Measurements from ENCODE around the gene RRAGC. TPM values are rescaled to one million over a fixed set of nuclear protein-coding genes. Genes with fewer than 3 reads are reported as not detected.

The RRAGC gene
- total RNA-seq, 4 donors from 2014 or later, result 10.0 to 25.0 (median 21.9) TPM

GRCh38 chr1:38889589-38889988, 30.0 kb upstream of the RRAGC start:
- 77 to 84% methylated on average over 3 to 5 of the region's 5 CpGs for WGBS, 2 donors (ENCODE audit: low coverage in 1 of 2)
- Histone ChIP-seq H3K27me3 (no peaks in the 10 kb centered on the region), H3K9me3 (no peaks in the 10 kb centered on the region), H3K27ac (no peak overlapping the region), H3K4me1 (no peaks in the 10 kb centered on the region), H3K4me3 (no peak overlapping the region), H3K36me3 (no peaks in the 10 kb centered on the region)
- DNase-seq, result no peak
- TF ChIP-seq EP300 (IDR thresholded peaks at IDR 0.05; ENCODE audit: low read depth), result no peak
- in situ Hi-C loops (cut with MboI; ENCODE audit: low pct_ligation_motif_present in 1 of 4, low pct_unique_long_range_greater_than_20kb in 1 of 4, low sequenced_read_pairs in 3 of 4) (loop anchor here in 1 of 4 donors (25.0 kb wide), 1 partner anchor 173 kb away; no protein-coding TSS in a partner anchor), intact Hi-C loops (cut with DNase I; ENCODE audit: low total_unique reads) (loop anchor here (5.0 kb wide), 1 partner anchor 1562 kb away; no protein-coding TSS in a partner anchor)

GRCh38 chr1:38888423-38889333, 29.1 kb upstream of the RRAGC start:
- Histone ChIP-seq H3K9me3 (no peaks in the 10 kb centered on the region), H3K36me3 (no peaks in the 10 kb centered on the region), H3K27me3 (no peaks in the 10 kb centered on the region), H3K4me1 (no peaks in the 10 kb centered on the region), H3K27ac (no peak overlapping the region), H3K4me3 (no peak overlapping the region)
- TF ChIP-seq POLR2AphosphoS5 (IDR thresholded peaks at IDR 0.05), result no peak
- no peak for TF ChIP-seq POLR2A (IDR thresholded peaks at IDR 0.05)
- TF ChIP-seq, protein P1, sequence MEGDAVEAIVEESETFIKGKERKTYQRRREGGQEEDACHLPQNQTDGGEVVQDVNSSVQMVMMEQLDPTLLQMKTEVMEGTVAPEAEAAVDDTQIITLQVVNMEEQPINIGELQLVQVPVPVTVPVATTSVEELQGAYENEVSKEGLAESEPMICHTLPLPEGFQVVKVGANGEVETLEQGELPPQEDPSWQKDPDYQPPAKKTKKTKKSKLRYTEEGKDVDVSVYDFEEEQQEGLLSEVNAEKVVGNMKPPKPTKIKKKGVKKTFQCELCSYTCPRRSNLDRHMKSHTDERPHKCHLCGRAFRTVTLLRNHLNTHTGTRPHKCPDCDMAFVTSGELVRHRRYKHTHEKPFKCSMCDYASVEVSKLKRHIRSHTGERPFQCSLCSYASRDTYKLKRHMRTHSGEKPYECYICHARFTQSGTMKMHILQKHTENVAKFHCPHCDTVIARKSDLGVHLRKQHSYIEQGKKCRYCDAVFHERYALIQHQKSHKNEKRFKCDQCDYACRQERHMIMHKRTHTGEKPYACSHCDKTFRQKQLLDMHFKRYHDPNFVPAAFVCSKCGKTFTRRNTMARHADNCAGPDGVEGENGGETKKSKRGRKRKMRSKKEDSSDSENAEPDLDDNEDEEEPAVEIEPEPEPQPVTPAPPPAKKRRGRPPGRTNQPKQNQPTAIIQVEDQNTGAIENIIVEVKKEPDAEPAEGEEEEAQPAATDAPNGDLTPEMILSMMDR (IDR thresholded peaks at IDR 0.05), result no peak
- TF ChIP-seq EP300 (IDR thresholded peaks at IDR 0.05; ENCODE audit: low read depth), result no peak
- in situ Hi-C loops (cut with MboI; ENCODE audit: low pct_ligation_motif_present in 1 of 4, low pct_unique_long_range_greater_than_20kb in 1 of 4, low sequenced_read_pairs in 3 of 4), result loop anchor here in 1 of 4 donors (25.0 kb wide), 1 partner anchor 174 kb away; no protein-coding TSS in a partner anchor
- 86 to 100% methylated on average over 5 to 9 of the region's 9 CpGs for WGBS, 2 donors (ENCODE audit: low coverage in 1 of 2)
- intact Hi-C loops (cut with DNase I; ENCODE audit: low total_unique reads), result loop anchor here (5.0 kb wide), 1 partner anchor 1561 kb away; no protein-coding TSS in a partner anchor
- no peak for DNase-seq

- intact Hi-C loops (cut with DNase I; ENCODE audit: low total_unique reads), result loop anchor here (5.0 kb wide), 1 partner anchor 1558 kb away; no protein-coding TSS in a partner anchor
- no peaks in the 10 kb centered on the region for H3K36me3 ChIP-seq
These were observed 25.5 kb upstream of the RRAGC start for GRCh38 chr1:38885092-38885491.

DNA sequence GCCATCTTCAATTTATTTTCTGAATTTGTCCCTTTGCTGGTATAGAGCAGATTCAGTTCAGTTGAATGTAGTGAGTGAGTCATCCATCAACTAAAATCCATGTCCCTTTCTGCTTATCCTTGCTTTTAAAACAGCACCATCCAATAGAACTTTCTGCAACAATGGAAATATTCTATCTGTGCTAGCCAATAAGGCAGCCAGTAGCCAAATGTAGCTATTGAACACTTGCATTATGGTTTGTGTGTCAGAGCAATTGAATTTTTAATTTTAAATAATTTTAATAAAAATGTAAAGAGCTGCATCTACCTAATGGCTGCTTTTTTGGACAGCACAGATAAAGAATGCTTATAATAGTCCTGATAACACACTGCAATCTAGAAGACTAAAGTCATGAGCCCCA, 21.9 kb upstream of the RRAGC start, which contains the start of gene GJA9:
GJA9 (minus strand) TSS at position 101 of the 400 bp plus-strand sequence. CDS start 5,489 bp downstream, outside the sequence.
- Histone ChIP-seq H3K4me1 (no peaks in the 10 kb centered on the region), H3K36me3 (no peaks in the 10 kb centered on the region), H3K27me3 (no peaks in the 10 kb centered on the region), H3K9me3 (no peaks in the 10 kb centered on the region), H3K27ac (no peak within 1 kb of the TSS), H3K4me3 (no peak within 1 kb of the TSS)
- in situ Hi-C loops (cut with MboI; ENCODE audit: low pct_ligation_motif_present in 1 of 4, low pct_unique_long_range_greater_than_20kb in 1 of 4, low sequenced_read_pairs in 3 of 4) (loop anchor here in 1 of 4 donors (25.0 kb wide), 1 partner anchor 181 kb away; no protein-coding TSS in a partner anchor), intact Hi-C loops (cut with DNase I; ENCODE audit: low total_unique reads) (no loop called here)
- TF ChIP-seq EP300 (IDR thresholded peaks at IDR 0.05; ENCODE audit: low read depth) (no peak), POLR2AphosphoS5 (IDR thresholded peaks at IDR 0.05) (no peak)
- DNase-seq, result no peak

More at GRCh38 chr1:38885092-38885491, 25.5 kb upstream of the RRAGC start:
- DNase-seq, result no peak
- Histone ChIP-seq H3K4me1 (no peaks in the 10 kb centered on the region), H3K27me3 (no peaks in the 10 kb centered on the region), H3K27ac (no peak overlapping the region), H3K9me3 (no peaks in the 10 kb centered on the region), H3K4me3 (no peak overlapping the region)
- TF ChIP-seq EP300 (IDR thresholded peaks at IDR 0.05; ENCODE audit: low read depth) (no peak), POLR2AphosphoS5 (IDR thresholded peaks at IDR 0.05) (no peak)
- TF ChIP-seq, protein P1 (IDR thresholded peaks at IDR 0.05), result no peak
- in situ Hi-C loops (cut with MboI; ENCODE audit: low pct_ligation_motif_present in 1 of 4, low pct_unique_long_range_greater_than_20kb in 1 of 4, low sequenced_read_pairs in 3 of 4), result loop anchor here in 1 of 4 donors (25.0 kb wide), 1 partner anchor 177 kb away; no protein-coding TSS in a partner anchor
- WGBS, 2 donors (ENCODE audit: low coverage in 1 of 2), result 97% methylated on average over 2 of the region's 2 CpGs; no CpG with 5 or more reads in 1 of the 2 donors

DNA sequence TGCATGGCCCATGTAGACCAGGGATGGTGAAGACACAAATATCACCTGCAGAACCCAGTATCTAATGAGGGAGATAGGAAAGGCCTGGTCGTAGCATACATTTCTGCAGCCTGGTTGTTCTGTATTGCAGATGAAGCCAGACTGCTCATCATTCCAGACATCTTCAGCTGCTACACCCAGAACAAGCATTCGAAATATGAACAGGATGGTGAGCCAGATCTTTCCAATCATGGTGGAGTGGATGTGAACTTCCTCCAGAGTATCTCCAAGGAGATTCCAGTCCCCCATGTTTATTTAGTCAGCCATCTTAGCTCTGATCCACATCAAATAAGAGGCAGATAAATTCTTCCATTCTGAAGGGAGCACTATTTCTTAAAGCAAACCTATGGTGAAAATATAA, 16.2 kb upstream of the RRAGC start:
- 91% methylated on average over 2 of the region's 2 CpGs; no CpG with 5 or more reads in 1 of the 2 donors for WGBS, 2 donors (ENCODE audit: low coverage in 1 of 2)
- Histone ChIP-seq H3K36me3 (no peaks in the 10 kb centered on the region), H3K4me1 (peaks cover 4 to 22% (median 18%) of the 10 kb centered on the region in 4 donors), H3K9me3 (no peaks in the 10 kb centered on the region), H3K4me3 (no peak overlapping the region), H3K27ac (no peak overlapping the region), H3K27me3 (no peaks in the 10 kb centered on the region)
- no peak for DNase-seq
- TF ChIP-seq POLR2A (IDR thresholded peaks at IDR 0.05) (no peak), POLR2AphosphoS5 (IDR thresholded peaks at IDR 0.05) (no peak), EP300 (IDR thresholded peaks at IDR 0.05; ENCODE audit: low read depth) (no peak)
- TF ChIP-seq, protein P1 (IDR thresholded peaks at IDR 0.05), result no peak
- in situ Hi-C loops (cut with MboI; ENCODE audit: low pct_ligation_motif_present in 1 of 4, low pct_unique_long_range_greater_than_20kb in 1 of 4, low sequenced_read_pairs in 3 of 4) (loop anchor here in 2 of 4 donors (10.0 to 25.0 kb wide), 2 partner anchors 186 to 209 kb away; no protein-coding TSS in a partner anchor), intact Hi-C loops (cut with DNase I; ENCODE audit: low total_unique reads) (no loop called here)
